HK-2 (cell line): ENCODE results near the gene AGFG2.
"Not testable (repeated sequence)": the region's sequence is repeated elsewhere in the genome, so short reads cannot be mapped to it uniquely, and the experiment has no call there.

Experiments
- DNase-seq: peaks from one replicate; pipeline ENCODE4 v3.0.0-alpha.2; 2018; ENCODE audit not compliant: unreplicated experiment

Gene AGFG2

GRCh38 chr7:100538654-100539435 is at the start of gene AGFG2:
Gene AGFG2 (plus strand): TSS chr7:100539203. CDS start chr7:100539347, 144 bp downstream.
- peak; percentile 100 for DNase-seq

GRCh38 chr7:100489824-100490223 is 49.2 kb upstream of the AGFG2 start:
- peak; percentile 45 for DNase-seq

GRCh38 chr7:100490483-100491191 is 48.4 kb upstream of the AGFG2 start:
- DNase-seq, result no peak

- no peak for DNase-seq
Observed at GRCh38 chr7:100491192-100491578, 47.8 kb upstream of the AGFG2 start.

- DNase-seq, result no peak
Observed at GRCh38 chr7:100492738-100493475, 46.1 kb upstream of the AGFG2 start.

- DNase-seq, result peak; percentile 58
Observed at GRCh38 chr7:100493476-100494264, 45.3 kb upstream of the AGFG2 start.

- DNase-seq, result no peak
Observed at GRCh38 chr7:100496509-100496908, 42.5 kb upstream of the AGFG2 start.

- not testable (repeated sequence) for DNase-seq
Observed at GRCh38 chr7:100500743-100501142, 38.3 kb upstream of the AGFG2 start.

- DNase-seq, result not testable (repeated sequence)
Observed at GRCh38 chr7:100504031-100504430, 35.0 kb upstream of the AGFG2 start.

- DNase-seq, result no peak
Observed at GRCh38 chr7:100504887-100505611, 34.0 kb upstream of the AGFG2 start.

GRCh38 chr7:100506356-100506923 is 32.6 kb upstream of the AGFG2 start:
- DNase-seq, result no peak

- DNase-seq, result no peak
Observed at GRCh38 chr7:100509231-100509630, 29.8 kb upstream of the AGFG2 start.

GRCh38 chr7:100510437-100511239 is 28.4 kb upstream of the AGFG2 start:
- no peak for DNase-seq

- no peak for DNase-seq
Observed at GRCh38 chr7:100513212-100513810, 25.7 kb upstream of the AGFG2 start.

- DNase-seq, result no peak
Observed at GRCh38 chr7:100515072-100515532, 23.9 kb upstream of the AGFG2 start.

GRCh38 chr7:100516135-100516812 is 22.7 kb upstream of the AGFG2 start:
- peak; percentile 14 for DNase-seq

GRCh38 chr7:100517305-100517704 is 21.7 kb upstream of the AGFG2 start:
- DNase-seq, result no peak

- DNase-seq, result no peak
Observed at GRCh38 chr7:100519580-100519979, 19.4 kb upstream of the AGFG2 start.

- no peak for DNase-seq
Observed at GRCh38 chr7:100520138-100520537, 18.9 kb upstream of the AGFG2 start.
